ENCODE measurements around the gene TIE1.

GRCh38 chr1:43270421-43271095, 30.2 kb upstream of the TIE1 start:
- TF ChIP-seq EZH2 (IDR thresholded peaks at IDR 0.05) (no peak), CTCF (IDR thresholded peaks at IDR 0.05) (no peak), EZH2phosphoT487 (IDR thresholded peaks at IDR 0.05) (no peak)

Measured in neural progenitor cell (in vitro differentiated cells).